BLaER1 treated with 17β-estradiol and CSF1 and Interleukin-3, amounts not matched to agents 10 nM and 100 nM (cell line): ENCODE measurements around the gene CFAP119.
A peak's percentile ranks its signal among the peaks of the same experiment; 100 is the strongest.
"Not testable (repeated sequence)": the region's sequence is repeated elsewhere in the genome, so short reads cannot be mapped to it uniquely, and the experiment has no call there.

ENCODE experiments used
- H3K27ac ChIP-seq, 11 experiments: shearing (Covaris generic); formaldehyde crosslinking; 2 replicates each; pipeline ENCODE4 v1.8.1; 2022
- H3K27me3 ChIP-seq, 11 experiments: shearing (Covaris generic); formaldehyde crosslinking; 2 replicates each; pipeline ENCODE4 v1.8.1; 2022
- H3K36me3 ChIP-seq, 11 experiments: shearing (Covaris generic); formaldehyde crosslinking; 2 replicates each; pipeline ENCODE4 v1.8.1; 2022
- H3K4me1 ChIP-seq, 10 experiments: shearing (Covaris generic); formaldehyde crosslinking; 2 replicates each; pipeline ENCODE4 v1.8.1; 2022
- H3K4me2 ChIP-seq, 11 experiments: shearing (Covaris generic); formaldehyde crosslinking; 2 replicates each; pipeline ENCODE4 v1.8.1; 2022
- H3K4me3 ChIP-seq, 10 experiments: shearing (Covaris generic); formaldehyde crosslinking; 2 replicates each; pipeline ENCODE4 v1.8.1; 2022
- H3K9ac ChIP-seq, 11 experiments: shearing (Covaris generic); formaldehyde crosslinking; 2 replicates each; pipeline ENCODE4 v1.8.1; 2022
- H3K9me3 ChIP-seq, 11 experiments: shearing (Covaris generic); formaldehyde crosslinking; replicated peaks in 1 of 11; 2 replicates each; pipeline ENCODE4 v1.8.1; 2022
- H4K20me1 ChIP-seq, 11 experiments: shearing (Covaris generic); formaldehyde crosslinking; 2 replicates each; pipeline ENCODE4 v1.8.1; 2022
- Cebpa-rat ChIP-seq, 11 experiments: shearing (Covaris generic); IDR thresholded peaks; 2 replicates each; pipeline ENCODE4 v1.8.1; 2022

CFAP119 gene

DNA sequence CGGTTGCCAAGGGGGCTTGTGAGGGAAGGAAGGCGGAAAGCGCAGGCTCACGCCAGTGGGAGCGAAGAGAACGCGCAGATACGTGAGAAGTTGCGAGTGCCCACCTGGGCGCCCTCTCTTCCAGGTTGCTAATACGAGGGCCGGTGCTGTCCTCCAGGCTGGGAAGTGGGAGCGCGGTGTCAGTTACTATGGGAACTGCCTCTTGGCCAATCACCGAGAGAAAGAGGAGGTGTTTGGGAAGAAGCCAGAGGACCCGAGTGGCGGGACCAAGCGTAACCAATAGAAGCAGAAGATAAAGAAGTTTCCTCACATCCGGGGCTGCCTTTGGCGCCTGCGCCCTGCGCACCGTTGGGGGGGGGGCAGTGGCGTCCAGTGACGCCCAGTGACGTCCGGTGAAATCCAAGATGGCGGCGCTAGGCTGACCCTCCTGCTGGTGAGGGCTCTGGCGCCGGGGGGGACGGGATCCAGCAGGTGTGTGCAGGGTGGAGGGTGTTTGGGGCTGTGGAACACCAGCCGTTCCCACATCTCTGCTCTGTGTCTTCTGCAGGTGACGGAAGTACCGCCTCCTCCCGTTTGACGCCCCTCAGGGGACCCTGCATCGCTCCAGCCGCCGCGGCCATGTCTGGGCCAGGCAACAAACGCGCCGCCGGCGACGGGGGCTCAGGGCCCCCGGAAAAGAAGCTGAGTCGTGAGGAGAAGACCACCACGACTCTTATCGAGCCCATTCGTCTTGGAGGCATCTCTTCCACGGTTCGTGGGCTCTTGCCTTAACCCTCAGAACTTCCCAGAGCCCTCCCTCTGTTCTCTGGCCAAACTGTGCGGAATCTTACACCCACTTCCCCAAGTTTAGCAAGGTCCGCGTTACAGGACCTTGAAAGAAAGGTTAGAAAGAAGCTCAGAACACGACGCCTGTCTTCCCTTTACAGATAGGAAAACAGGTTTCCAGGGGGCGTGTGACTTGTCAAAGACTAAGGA lies at the start of gene CFAP119, which contains the start of gene RNF40:
Gene CFAP119, minus strand, starts transcription at position 135 of the 975 bp plus-strand sequence. CDS start 314 bp downstream, outside the sequence.
Gene RNF40, plus strand, starts transcription at position 395 of the 975 bp plus-strand sequence. Its CDS starts 224 bp downstream, at position 619.
- Histone ChIP-seq H3K4me2 (peak within 1 kb of the TSS; percentile 90 to 100 (median 97)), H3K27ac (peak within 1 kb of the TSS; percentile 65 to 86 (median 81)), H3K36me3 (peaks cover 47 to 72% (median 58%) of the 10 kb centered on the region in 11 experiments), H3K9ac (peak within 1 kb of the TSS; percentile 77 to 93 (median 88)), H3K4me3 (peak within 1 kb of the TSS; percentile 68 to 96 (median 88)), H3K27me3 (no peaks in the 10 kb centered on the region), H3K9me3 (no peaks in the 10 kb centered on the region), H4K20me1 (peaks cover 0 to 44% (median 26%) of the 10 kb centered on the region in 11 experiments; a peak in 15 of 22 replicates), H3K4me1 (peaks cover 45 to 60% (median 52%) of the 10 kb centered on the region in 10 experiments)
- peak in 3 of 11 experiments; percentile 45 to 58 (median 46); a peak in 5 of 22 replicates for TF ChIP-seq Cebpa-rat (IDR thresholded peaks at IDR 0.05)

DNA sequence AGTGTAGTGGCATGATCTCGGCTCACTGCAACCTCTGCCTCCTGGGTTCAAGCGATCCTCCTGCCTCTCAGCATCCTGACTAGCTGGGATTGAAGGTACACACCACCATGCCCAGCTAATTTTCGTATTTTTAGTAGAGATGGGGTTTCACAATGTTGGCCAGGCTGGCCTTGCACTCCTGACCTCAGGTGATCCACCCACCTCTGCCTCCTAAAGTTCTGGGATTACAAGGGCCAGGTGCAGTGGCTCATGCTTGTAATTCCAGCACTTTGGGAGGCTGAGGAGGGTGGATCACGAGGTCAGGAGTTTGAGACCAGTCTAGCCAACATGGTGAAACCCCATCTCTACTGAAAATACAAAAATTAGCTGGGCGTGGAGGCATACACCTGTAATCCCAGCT lies 47.8 kb upstream of the CFAP119 start:
- H3K27ac ChIP-seq, H3K36me3 ChIP-seq, H4K20me1 ChIP-seq, H3K4me3 ChIP-seq, H3K4me2 ChIP-seq, H3K9me3 ChIP-seq, H3K9ac ChIP-seq: not testable (repeated sequence)
- Histone ChIP-seq H3K4me1 (peaks cover 30 to 60% (median 42%) of the 10 kb centered on the region in 10 experiments), H3K27me3 (peaks cover 12 to 42% (median 33%) of the 10 kb centered on the region in 11 experiments)

DNA sequence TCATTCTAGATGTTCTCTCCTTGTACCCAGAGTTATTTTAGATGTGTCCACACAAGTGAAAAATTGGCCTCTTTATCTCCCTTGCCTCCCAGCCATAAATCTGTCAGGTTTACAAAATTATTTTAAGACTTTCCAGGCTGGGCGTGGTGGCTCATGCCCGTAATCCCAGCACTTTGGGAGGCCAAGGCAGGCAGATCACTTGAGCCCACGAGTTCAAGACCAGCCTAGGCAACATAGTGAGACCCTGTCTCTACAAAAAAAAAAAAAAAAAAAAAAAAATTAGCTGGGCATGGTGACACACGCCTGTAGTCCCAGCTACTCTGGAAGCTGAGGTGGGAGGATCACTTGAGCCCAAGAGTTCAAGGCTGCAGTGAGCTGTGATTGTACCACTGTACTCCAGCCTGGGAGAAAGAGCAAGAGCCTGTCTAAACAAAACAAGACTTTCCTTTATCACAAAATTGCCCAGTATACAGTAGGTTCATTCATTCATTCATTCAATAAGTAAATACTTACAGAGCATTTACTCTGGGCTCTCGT lies 47.1 kb upstream of the CFAP119 start:
- not testable (repeated sequence) for H3K9ac ChIP-seq, H3K9me3 ChIP-seq, H4K20me1 ChIP-seq, H3K27ac ChIP-seq, H3K4me3 ChIP-seq, H3K36me3 ChIP-seq
- H3K4me1 ChIP-seq, result peaks cover 25 to 57% (median 38%) of the 10 kb centered on the region in 10 experiments
- H3K27me3 ChIP-seq, result peaks cover 12 to 46% (median 37%) of the 10 kb centered on the region in 11 experiments
- peak overlapping the region in 3 of 11 experiments; percentile 55 to 71 (median 57); a peak in 5 of 22 replicates for H3K4me2 ChIP-seq

DNA sequence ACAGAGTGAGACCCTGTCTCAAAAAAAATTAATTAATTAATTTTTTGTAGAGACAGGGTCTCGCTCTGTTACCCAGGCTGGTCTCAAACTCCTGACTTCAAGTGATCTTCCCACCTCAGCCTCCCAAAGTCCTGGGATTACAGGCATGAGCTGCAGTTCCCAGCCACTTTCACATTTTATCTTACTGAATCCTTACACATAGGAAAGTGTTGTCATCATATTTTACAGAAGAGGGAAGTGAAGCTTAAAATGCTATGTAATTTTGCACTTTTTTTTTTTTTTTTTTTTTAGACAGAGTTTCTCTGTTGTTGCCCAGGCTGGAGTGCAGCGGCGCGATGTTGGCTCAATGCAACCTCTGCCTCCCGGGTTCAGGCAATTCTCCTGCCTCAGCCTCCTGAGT lies 46.3 kb upstream of the CFAP119 start:
- TF ChIP-seq Cebpa-rat (IDR thresholded peaks at IDR 0.05), result no peak

DNA sequence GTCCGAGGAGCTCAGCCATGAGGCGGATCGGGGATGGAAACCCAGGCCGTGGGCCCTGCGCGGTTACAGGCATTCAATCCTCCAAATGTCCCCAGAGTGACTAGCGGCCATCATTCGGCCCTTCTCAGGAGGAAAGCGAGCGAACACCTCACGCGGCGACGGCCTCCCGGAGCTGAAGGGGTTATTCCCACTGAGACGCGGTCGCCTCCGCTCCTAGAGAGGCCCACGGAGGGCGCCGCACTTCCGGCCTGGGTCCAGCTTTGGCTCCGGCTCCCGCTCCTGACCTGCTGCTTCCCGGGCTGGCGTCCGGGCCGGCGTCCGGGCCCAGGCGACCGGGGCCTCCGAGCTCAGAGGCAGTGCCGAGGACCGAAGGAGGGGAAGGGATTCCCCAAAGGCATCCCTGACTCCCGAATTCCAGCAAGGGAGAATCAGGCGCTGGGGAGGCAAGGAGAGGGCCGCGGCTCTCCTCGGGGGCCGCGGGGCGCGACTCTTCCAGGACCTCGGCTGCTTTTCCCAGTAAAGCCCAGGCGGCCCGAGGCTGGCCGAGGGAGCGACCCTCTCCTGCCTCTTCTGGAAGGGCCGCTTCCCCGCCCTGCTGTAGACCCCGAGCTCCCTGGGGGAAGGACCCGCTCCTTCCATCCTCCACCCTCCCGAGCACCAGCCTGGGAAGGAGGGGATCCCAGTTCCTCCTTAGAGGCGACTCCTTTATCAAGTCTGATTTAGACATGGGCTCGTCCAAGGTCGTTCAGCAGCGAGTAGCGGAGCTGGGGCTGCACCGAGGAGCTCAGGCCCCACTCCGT lies 43.7 kb upstream of the CFAP119 start:
- Histone ChIP-seq H3K9ac (peak overlapping the region; percentile 79 to 93 (median 86)), H3K4me2 (peak overlapping the region; percentile 85 to 98 (median 92)), H3K36me3 (no peaks in the 10 kb centered on the region), H3K27ac (peak overlapping the region; percentile 65 to 85 (median 80)), H3K4me1 (peaks cover 15 to 46% (median 19%) of the 10 kb centered on the region in 10 experiments; a peak in 19 of 20 replicates), H4K20me1 (no peaks in the 10 kb centered on the region), H3K9me3 (no peaks in the 10 kb centered on the region), H3K27me3 (peaks cover 12 to 46% (median 37%) of the 10 kb centered on the region in 11 experiments), H3K4me3 (peak overlapping the region; percentile 66 to 90 (median 76))
- no peak for TF ChIP-seq Cebpa-rat (IDR thresholded peaks at IDR 0.05)

More for the DNA sequence above, 46.3 kb upstream of the CFAP119 start:
- Histone ChIP-seq H3K4me3 (no peak overlapping the region), H3K9ac (no peak overlapping the region; a peak in 1 of 22 replicates), H3K9me3 (no peaks in the 10 kb centered on the region), H3K4me1 (peaks cover 17 to 51% (median 30%) of the 10 kb centered on the region in 10 experiments; a peak in 19 of 20 replicates), H3K27me3 (peaks cover 12 to 46% (median 37%) of the 10 kb centered on the region in 11 experiments), H4K20me1 (no peaks in the 10 kb centered on the region), H3K36me3 (no peaks in the 10 kb centered on the region), H3K27ac (no peak overlapping the region), H3K4me2 (peak overlapping the region in 4 of 11 experiments; percentile 28 to 71 (median 58); a peak in 7 of 22 replicates)

DNA sequence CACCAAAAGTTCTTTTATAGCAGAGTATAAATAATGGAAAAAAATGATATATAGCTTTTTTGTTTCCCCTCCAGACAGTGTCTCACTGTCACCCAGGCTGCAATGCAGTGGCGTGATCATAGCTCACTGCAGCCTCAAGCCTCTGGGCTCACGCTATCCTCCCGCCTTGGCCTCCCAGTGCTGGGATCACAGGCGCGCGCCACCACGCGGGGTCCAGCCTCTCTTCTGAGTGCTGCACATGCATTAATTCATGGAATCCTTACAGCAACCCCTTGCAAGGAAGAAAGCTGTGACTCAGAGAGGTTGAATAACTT lies 43.2 kb upstream of the CFAP119 start:
- Histone ChIP-seq H3K4me3 (peak overlapping the region; percentile 66 to 90 (median 76)), H3K9ac (peak overlapping the region; percentile 79 to 93 (median 86); a peak in 21 of 22 replicates), H3K36me3 (no peaks in the 10 kb centered on the region), H3K9me3 (no peaks in the 10 kb centered on the region), H3K4me1 (peaks cover 15 to 46% (median 19%) of the 10 kb centered on the region in 10 experiments; a peak in 19 of 20 replicates), H3K27ac (peak overlapping the region in 10 of 11 experiments; percentile 65 to 85 (median 80); a peak in 17 of 22 replicates), H3K27me3 (peaks cover 12 to 46% (median 37%) of the 10 kb centered on the region in 11 experiments), H3K4me2 (peak overlapping the region; percentile 85 to 98 (median 92)), H4K20me1 (no peaks in the 10 kb centered on the region)
- TF ChIP-seq Cebpa-rat (IDR thresholded peaks at IDR 0.05), result no peak

DNA sequence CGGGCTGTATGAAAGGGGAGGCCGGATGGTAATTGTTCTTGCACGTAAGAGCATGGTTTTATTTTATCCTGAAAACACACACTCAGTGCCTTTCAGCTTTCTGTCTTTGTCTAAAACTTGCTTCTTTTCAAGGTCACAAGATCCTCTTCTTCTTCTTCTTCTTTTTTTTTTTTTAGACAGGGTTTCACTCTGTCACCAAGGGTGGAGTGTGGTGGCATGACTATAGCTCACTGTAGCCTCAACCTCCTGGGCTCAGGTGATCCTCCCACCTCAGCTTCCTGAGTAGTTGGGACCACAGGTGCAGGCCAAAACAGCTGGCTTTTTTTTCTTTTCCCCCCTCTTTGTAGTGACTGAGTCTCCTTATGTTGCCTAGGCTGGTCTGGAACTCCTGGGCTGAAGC lies 41.1 kb upstream of the CFAP119 start:
- Histone ChIP-seq H3K27ac (peak overlapping the region in 1 of 11 experiments; percentile 25; a peak in 1 of 22 replicates), H3K27me3 (peaks cover 12 to 38% (median 36%) of the 10 kb centered on the region in 11 experiments), H3K36me3 (no peaks in the 10 kb centered on the region), H3K4me2 (peak overlapping the region in 3 of 11 experiments; percentile 26 to 73 (median 68); a peak in 5 of 22 replicates), H3K9me3 (no peaks in the 10 kb centered on the region), H3K4me1 (peaks cover 15 to 36% (median 19%) of the 10 kb centered on the region in 10 experiments; a peak in 19 of 20 replicates), H3K9ac (peak overlapping the region in 2 of 11 experiments; percentile 37 to 39; a peak in 3 of 22 replicates), H4K20me1 (no peaks in the 10 kb centered on the region), H3K4me3 (no peak overlapping the region)
- TF ChIP-seq Cebpa-rat (IDR thresholded peaks at IDR 0.05), result no peak

DNA sequence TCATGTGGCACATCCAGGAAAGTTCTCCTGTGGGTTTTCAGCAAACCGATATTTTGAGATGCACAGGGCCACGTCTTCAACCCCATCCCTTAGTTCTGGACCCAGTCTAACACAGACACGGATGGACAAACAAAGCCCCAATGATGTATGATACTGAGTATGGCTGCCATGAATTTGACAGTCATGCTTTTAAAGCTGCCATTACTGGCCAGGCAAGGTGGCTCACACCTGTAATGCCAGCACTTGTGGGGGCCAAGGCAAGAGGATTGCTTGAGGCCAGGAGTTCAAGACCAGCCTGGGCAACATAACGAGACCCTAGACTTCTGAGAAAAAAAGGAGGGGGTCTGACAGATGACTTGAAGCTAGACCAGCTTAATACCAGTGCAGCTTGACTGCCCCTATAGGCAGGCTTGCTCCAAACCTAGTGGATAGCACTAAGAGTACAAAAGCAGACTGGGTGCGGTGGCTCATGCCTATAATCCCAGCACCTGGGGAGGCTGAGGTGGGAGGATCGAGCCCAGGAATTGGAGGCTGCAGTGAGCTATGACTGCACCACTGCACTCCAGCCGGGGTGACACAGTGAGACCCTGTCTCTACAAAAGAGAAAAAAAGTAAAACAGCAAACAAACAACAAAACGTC lies 35.9 kb upstream of the CFAP119 start:
- H3K27ac ChIP-seq, result no peak overlapping the region
- no peak overlapping the region for H3K9ac ChIP-seq
- no peak overlapping the region for H3K4me2 ChIP-seq
- H4K20me1 ChIP-seq, result no peaks in the 10 kb centered on the region
- H3K4me1 ChIP-seq, result peaks cover 0 to 6% (median 0%) of the 10 kb centered on the region in 10 experiments; a peak in 6 of 20 replicates
- no peak for TF ChIP-seq Cebpa-rat (IDR thresholded peaks at IDR 0.05)
- H3K9me3 ChIP-seq, result no peaks in the 10 kb centered on the region
- H3K36me3 ChIP-seq, result no peaks in the 10 kb centered on the region
- no peaks in the 10 kb centered on the region for H3K27me3 ChIP-seq
- no peak overlapping the region for H3K4me3 ChIP-seq
